Measurements from ENCODE around the gene C1QTNF9B.

GRCh38 chr13:23934520-23934919 is 37.2 kb upstream of the C1QTNF9B start:
- TF ChIP-seq CTCF (conservative IDR thresholded peaks at IDR 0.05): no peak
- no peak for TF ChIP-seq EZH2 (IDR thresholded peaks at IDR 0.05; ENCODE audit: low read depth)

Data from PC-9 (cell line).